ENCODE results near the gene OR52K2.

The OR52K2 gene

GRCh38 chr11:4418403-4418802, 30.7 kb upstream of the OR52K2 start:
- H3F3A ChIP-seq (ENCODE audit: insufficient read depth), result no peaks in the 10 kb centered on the region
- TF ChIP-seq, protein P1, sequence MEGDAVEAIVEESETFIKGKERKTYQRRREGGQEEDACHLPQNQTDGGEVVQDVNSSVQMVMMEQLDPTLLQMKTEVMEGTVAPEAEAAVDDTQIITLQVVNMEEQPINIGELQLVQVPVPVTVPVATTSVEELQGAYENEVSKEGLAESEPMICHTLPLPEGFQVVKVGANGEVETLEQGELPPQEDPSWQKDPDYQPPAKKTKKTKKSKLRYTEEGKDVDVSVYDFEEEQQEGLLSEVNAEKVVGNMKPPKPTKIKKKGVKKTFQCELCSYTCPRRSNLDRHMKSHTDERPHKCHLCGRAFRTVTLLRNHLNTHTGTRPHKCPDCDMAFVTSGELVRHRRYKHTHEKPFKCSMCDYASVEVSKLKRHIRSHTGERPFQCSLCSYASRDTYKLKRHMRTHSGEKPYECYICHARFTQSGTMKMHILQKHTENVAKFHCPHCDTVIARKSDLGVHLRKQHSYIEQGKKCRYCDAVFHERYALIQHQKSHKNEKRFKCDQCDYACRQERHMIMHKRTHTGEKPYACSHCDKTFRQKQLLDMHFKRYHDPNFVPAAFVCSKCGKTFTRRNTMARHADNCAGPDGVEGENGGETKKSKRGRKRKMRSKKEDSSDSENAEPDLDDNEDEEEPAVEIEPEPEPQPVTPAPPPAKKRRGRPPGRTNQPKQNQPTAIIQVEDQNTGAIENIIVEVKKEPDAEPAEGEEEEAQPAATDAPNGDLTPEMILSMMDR (IDR thresholded peaks at IDR 0.05; ENCODE audit: insufficient read depth, low read length, poor library complexity, severe bottlenecking), result no peak
- TF ChIP-seq EZH2phosphoT487 (conservative IDR thresholded peaks at IDR 0.05; ENCODE audit: low read length), result no peak
- H4K20me1 ChIP-seq (ENCODE audit: low read depth, low read length), result no peaks in the 10 kb centered on the region
- H3K27me3 ChIP-seq (ENCODE audit: low read length), result 0 out of 2 replicates have a peak, but pooled peaks cover 2% of the 10 kb centered on the region
- no peak overlapping the region for H3K9ac ChIP-seq (ENCODE audit: low read length)
- no peaks in the 10 kb centered on the region for H3K9me3 ChIP-seq (ENCODE audit: insufficient read depth, low read length)
- H3K79me2 ChIP-seq (ENCODE audit: insufficient read depth, low read length), result no peaks in the 10 kb centered on the region
- no peak overlapping the region for H3K4me3 ChIP-seq (ENCODE audit: insufficient read depth, low read length, poor library complexity, severe bottlenecking)
- no peaks in the 10 kb centered on the region for H3K9me2 ChIP-seq (replicated peaks; ENCODE audit: insufficient read depth, low read length)
- H3K36me3 ChIP-seq (ENCODE audit: low read length), result no peaks in the 10 kb centered on the region
- no peak overlapping the region for H2AFZ ChIP-seq (ENCODE audit: low read depth, low read length, severe bottlenecking)
- H3K4me2 ChIP-seq (ENCODE audit: low read depth, low read length, poor library complexity, severe bottlenecking), result no peak overlapping the region
- H3K27ac ChIP-seq (ENCODE audit: low read depth, low read length), result no peak overlapping the region

GRCh38 chr11:4430051-4430450, 19.0 kb upstream of the OR52K2 start:
- Histone ChIP-seq H3K36me3 (ENCODE audit: low read length) (no peaks in the 10 kb centered on the region), H3K27me3 (ENCODE audit: low read length) (no peaks in the 10 kb centered on the region), H3K27ac (ENCODE audit: low read depth, low read length) (no peak overlapping the region), H4K20me1 (ENCODE audit: low read depth, low read length) (no peaks in the 10 kb centered on the region), H2AFZ (ENCODE audit: low read depth, low read length, severe bottlenecking) (no peak overlapping the region), H3K9me3 (ENCODE audit: insufficient read depth, low read length) (no peaks in the 10 kb centered on the region), H3K4me3 (ENCODE audit: insufficient read depth, low read length, poor library complexity, severe bottlenecking) (no peak overlapping the region), H3K9ac (ENCODE audit: low read length) (no peak overlapping the region), H3K4me2 (ENCODE audit: low read depth, low read length, poor library complexity, severe bottlenecking) (no peak overlapping the region), H3F3A (ENCODE audit: insufficient read depth) (no peaks in the 10 kb centered on the region), H3K9me2 (replicated peaks; ENCODE audit: insufficient read depth, low read length) (no peaks in the 10 kb centered on the region), H3K79me2 (ENCODE audit: insufficient read depth, low read length) (no peaks in the 10 kb centered on the region)
- no peak for TF ChIP-seq EZH2phosphoT487 (conservative IDR thresholded peaks at IDR 0.05; ENCODE audit: low read length)

GRCh38 chr11:4433856-4434255, 15.2 kb upstream of the OR52K2 start:
- H3K9me2 ChIP-seq (replicated peaks; ENCODE audit: insufficient read depth, low read length), result no peaks in the 10 kb centered on the region
- no peak overlapping the region for H3K4me2 ChIP-seq (ENCODE audit: low read depth, low read length, poor library complexity, severe bottlenecking)
- no peaks in the 10 kb centered on the region for H3K79me2 ChIP-seq (ENCODE audit: insufficient read depth, low read length)
- no peak overlapping the region for H3K9ac ChIP-seq (ENCODE audit: low read length)
- no peaks in the 10 kb centered on the region for H3F3A ChIP-seq (ENCODE audit: insufficient read depth)
- no peak overlapping the region for H3K4me3 ChIP-seq (ENCODE audit: insufficient read depth, low read length, poor library complexity, severe bottlenecking)
- no peak overlapping the region for H3K27ac ChIP-seq (ENCODE audit: low read depth, low read length)
- H4K20me1 ChIP-seq (ENCODE audit: low read depth, low read length), result no peaks in the 10 kb centered on the region
- no peaks in the 10 kb centered on the region for H3K9me3 ChIP-seq (ENCODE audit: insufficient read depth, low read length)
- no peak overlapping the region for H2AFZ ChIP-seq (ENCODE audit: low read depth, low read length, severe bottlenecking)
- H3K27me3 ChIP-seq (ENCODE audit: low read length), result no peaks in the 10 kb centered on the region
- no peak for TF ChIP-seq EZH2phosphoT487 (conservative IDR thresholded peaks at IDR 0.05; ENCODE audit: low read length)
- TF ChIP-seq, protein P1 (IDR thresholded peaks at IDR 0.05; ENCODE audit: insufficient read depth, low read length, poor library complexity, severe bottlenecking), result no peak
- no peaks in the 10 kb centered on the region for H3K36me3 ChIP-seq (ENCODE audit: low read length)

DNA sequence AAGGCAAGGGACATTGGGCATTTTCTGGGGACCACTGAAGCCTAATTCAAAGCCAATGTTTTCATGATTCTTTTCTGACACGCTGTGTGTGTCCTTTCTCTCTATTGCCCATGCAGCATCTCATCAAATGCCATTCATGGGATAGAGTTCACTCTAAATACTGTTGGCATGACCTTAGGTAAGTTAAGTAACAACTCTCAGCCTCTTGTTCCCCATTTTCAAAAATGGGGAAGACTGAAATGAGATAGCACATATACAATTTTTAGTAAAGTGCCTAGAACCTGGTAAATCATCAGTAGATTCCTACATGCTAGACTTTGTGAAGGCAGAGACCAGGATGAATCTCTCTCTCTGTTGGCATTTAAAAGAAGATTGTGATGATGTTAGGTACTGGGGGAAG, 12.7 kb upstream of the OR52K2 start:
- no peak for TF ChIP-seq EZH2phosphoT487 (conservative IDR thresholded peaks at IDR 0.05; ENCODE audit: low read length)
- TF ChIP-seq, protein P1 (IDR thresholded peaks at IDR 0.05; ENCODE audit: insufficient read depth, low read length, poor library complexity, severe bottlenecking), result no peak
- Histone ChIP-seq H3K9ac (ENCODE audit: low read length) (no peak overlapping the region), H3K4me3 (ENCODE audit: insufficient read depth, low read length, poor library complexity, severe bottlenecking) (no peak overlapping the region), H2AFZ (ENCODE audit: low read depth, low read length, severe bottlenecking) (no peak overlapping the region), H3K27me3 (ENCODE audit: low read length) (no peaks in the 10 kb centered on the region), H3K9me3 (ENCODE audit: insufficient read depth, low read length) (no peaks in the 10 kb centered on the region), H3K79me2 (ENCODE audit: insufficient read depth, low read length) (no peaks in the 10 kb centered on the region), H3K9me2 (replicated peaks; ENCODE audit: insufficient read depth, low read length) (no peaks in the 10 kb centered on the region), H3K36me3 (ENCODE audit: low read length) (no peaks in the 10 kb centered on the region), H4K20me1 (ENCODE audit: low read depth, low read length) (no peaks in the 10 kb centered on the region), H3K27ac (ENCODE audit: low read depth, low read length) (no peak overlapping the region), H3F3A (ENCODE audit: insufficient read depth) (no peaks in the 10 kb centered on the region), H3K4me2 (ENCODE audit: low read depth, low read length, poor library complexity, severe bottlenecking) (no peak overlapping the region)
